HEK293T (cell line): ENCODE results near the gene SNED1.

Experiments used
- ARNT ChIP-seq: fragments of 450-650 bp; IDR thresholded peaks from 2 replicates; pipeline ENCODE4 v1.6.1; 2017; ENCODE audit warnings: mild to moderate bottlenecking
- BHLHE40 ChIP-seq: fragments of 450-650 bp; IDR thresholded peaks from 2 replicates; pipeline ENCODE4 v1.6.1; 2016; ENCODE audit warnings: mild to moderate bottlenecking, moderate library complexity, borderline replicate concordance
- CTBP1 ChIP-seq: fragments of 450-650 bp; IDR thresholded peaks from 2 replicates; pipeline ENCODE4 v1.6.1; 2016; ENCODE audit warnings: borderline replicate concordance
- FOXA1 ChIP-seq: fragments of 450-650 bp; IDR thresholded peaks from 2 replicates; pipeline ENCODE4 v1.6.1; 2016; ENCODE audit warnings: mild to moderate bottlenecking
- PKNOX1 ChIP-seq: fragments of 450-650 bp; IDR thresholded peaks from 2 replicates; pipeline ENCODE4 v1.6.1; 2016
- SP1 ChIP-seq: fragments of 450-650 bp; IDR thresholded peaks from 2 replicates; pipeline ENCODE4 v1.6.1; 2017
- ZNF384 ChIP-seq: fragments of 450-650 bp; IDR thresholded peaks from 2 replicates; pipeline ENCODE4 v1.6.1; 2016

DNA sequence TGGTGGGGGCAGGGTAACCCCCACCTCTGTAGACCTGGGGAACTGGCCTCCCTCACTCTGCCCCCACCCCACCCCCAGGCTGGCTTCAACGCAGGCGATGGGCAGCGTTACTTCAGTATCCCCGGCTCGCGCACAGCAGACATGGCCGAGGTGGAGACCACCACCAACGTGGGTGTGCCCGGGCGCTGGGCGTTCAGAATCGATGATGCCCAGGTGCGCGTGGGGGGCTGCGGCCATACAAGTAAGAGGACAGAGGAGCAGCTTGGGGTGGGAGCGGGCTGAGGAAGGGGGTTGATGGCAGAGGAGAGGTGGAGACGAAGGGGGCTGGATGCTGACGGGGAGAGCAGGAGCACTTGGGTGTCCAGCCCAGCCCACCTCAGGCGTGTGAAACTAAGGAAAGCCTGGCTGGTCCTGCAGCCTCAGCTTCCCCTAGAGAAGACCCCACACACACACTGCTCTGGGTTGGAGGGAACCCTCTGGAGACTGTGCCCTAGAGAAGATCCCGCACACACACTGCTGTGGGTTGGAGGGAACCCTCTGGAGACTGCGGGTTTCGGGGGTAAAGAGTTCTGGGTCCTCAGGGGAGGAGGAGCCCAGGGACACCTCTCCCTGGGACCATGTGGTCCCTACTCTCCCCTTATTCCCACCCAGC lies 36.2 kb downstream of the SNED1 start:
- TF ChIP-seq BHLHE40 (no peak), SP1 (no peak), FOXA1 (no peak), ARNT (no peak), CTBP1 (no peak), ZNF384 (no peak), PKNOX1 (no peak)
